LoVo (cell line): ENCODE results near the gene RLBP1.

ENCODE experiments used
- DNase-seq: peaks from one replicate; pipeline ENCODE4 v3.0.0-alpha.2; 2016; ENCODE audit warnings: low spot score

RLBP1 gene

DNA sequence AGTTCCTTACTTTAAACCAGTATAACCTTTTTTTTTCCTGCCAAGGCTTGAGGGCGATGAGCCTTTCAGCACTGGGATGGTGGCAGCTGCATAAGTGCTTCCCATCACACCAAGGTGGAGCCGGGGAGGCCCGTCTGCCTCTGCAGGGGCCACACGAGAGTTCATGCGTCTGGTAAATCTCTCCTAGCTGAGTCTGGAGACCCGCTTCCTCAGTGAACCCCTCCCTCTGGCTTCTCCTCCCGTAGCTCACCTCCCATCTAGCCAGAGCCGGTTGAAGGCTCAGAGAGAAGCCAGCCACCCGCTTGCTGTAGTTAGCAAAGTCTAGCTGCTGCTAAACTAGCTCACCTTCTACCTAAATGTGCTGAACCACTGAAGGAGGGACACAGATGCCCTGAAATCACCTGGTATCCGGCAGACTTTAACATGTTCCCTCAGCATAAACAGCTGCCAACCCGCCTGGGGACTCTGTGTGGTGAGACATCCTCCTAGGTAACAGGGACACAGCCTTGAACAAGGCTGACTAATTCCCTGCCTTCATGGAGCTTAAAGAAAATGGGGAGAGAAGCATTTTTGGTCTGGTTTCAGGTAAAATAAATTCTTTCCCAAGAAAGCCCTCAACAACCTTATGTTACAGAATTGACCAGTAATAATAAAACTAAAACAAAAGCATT is 42.9 kb downstream of the RLBP1 start:
- no peak for DNase-seq

DNA sequence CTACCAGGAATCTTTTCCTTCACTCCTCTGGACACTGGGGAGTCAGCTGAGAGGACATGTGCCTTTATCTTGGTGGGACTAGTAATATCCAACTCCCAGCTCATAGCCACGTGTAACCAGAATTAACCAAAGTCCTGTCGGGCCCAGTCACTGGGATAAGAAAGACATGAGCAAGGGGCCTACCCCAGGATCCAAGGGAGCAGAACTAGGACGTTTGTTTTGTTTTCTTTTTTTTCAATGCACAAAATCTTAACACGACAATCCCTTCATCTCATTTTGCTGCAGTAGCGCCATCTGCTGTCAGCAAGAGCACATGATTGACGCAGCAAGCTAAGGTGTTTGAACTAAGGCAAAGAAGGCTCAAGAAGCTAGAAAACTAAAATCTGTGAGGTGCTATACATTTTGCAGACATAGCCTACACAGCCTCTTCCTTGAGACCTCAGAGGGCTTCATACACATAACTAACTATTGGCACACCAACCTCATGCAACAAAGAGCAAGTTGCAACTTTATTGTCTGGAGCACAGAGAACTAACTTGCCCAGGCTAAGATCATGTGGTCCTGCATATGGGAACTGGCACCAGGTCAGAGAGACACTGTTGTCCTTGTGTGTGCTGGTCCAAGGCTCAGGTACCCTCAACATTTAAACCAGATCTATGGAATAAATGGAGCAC is 43.6 kb downstream of the RLBP1 start:
- DNase-seq, result peak; percentile 54

DNA sequence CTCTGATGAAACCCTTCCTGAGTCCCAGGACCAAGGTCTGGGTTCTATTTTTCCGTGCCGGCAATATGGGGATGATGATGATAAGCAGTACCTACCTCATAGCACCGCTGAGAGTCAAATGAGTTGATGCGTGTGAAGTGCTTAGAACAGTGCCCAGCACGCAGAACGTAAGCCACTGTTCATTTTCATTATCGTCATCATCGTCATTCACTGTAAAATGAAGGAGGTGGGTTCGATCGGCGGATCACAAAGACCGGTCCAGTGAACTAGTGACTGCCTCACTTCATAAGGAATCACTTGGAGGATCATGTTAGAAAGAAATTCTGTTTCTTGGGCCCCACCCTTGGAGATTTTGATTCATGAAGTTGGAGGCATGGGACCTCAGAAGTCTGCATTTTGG is 44.3 kb downstream of the RLBP1 start:
- DNase-seq, result no peak

DNA sequence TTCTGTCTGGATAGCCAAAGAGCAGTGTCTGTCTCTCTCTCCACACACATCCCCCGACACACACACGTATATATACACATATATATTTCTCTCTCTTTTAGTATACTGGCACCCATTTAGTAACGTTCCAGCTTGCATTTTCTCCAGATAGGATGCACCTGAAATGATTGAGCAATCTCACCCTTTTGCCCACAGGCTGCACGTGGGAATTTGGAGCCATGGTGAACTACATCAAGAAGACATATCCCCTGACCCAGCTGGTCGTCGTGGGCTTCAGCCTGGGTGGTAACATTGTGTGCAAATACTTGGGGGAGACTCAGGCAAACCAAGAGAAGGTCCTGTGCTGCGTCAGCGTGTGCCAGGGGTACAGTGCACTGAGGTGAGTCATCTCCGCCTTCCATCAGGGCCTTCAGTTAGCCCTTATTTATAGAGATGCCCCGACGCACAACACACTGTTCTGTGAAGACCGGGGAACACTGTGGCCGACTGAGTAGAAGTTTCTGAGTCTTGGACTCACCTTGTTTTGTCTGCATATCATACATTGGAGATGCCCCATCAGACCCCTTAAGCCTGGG is 45.7 kb downstream of the RLBP1 start:
- DNase-seq, result no peak

DNA sequence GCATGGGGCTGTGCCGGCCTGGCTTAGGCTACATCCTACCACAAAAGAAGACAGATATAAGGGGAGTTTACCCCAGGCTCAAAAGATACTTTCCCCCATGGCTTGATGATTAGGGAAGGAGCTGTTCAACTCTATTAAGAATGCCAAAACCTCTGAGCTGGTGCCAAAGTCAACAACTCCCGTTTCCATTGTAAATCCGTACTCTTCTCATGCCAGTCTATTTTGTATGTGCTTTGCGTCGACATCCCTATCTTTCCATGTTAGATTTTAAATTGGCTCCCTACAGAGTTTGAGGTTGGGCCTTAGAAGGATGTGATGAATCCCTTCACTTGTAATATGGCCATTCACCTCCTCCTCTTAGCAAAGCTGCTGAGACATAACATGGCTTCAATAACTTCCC is 46.9 kb downstream of the RLBP1 start:
- DNase-seq, result no peak

DNA sequence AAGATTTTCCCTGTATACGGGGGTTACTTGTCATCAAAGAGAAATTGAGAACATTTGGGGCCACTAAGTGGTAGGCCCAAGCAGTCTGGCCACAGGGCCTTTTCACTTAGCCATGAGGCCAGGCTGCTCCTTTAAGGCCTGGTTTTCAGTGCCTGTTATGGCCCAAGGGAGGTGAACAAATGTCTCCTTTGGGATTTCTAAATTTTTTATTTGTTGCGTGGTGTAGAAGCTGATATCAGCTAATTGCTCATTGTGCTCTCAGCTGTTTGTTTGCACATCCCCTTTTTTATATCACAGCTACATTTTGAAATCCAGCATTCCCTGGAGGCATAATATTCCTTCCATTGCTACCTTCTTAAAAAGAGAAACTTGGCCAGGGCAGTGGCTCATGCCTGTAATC is 48.5 kb downstream of the RLBP1 start:
- no peak for DNase-seq

DNA sequence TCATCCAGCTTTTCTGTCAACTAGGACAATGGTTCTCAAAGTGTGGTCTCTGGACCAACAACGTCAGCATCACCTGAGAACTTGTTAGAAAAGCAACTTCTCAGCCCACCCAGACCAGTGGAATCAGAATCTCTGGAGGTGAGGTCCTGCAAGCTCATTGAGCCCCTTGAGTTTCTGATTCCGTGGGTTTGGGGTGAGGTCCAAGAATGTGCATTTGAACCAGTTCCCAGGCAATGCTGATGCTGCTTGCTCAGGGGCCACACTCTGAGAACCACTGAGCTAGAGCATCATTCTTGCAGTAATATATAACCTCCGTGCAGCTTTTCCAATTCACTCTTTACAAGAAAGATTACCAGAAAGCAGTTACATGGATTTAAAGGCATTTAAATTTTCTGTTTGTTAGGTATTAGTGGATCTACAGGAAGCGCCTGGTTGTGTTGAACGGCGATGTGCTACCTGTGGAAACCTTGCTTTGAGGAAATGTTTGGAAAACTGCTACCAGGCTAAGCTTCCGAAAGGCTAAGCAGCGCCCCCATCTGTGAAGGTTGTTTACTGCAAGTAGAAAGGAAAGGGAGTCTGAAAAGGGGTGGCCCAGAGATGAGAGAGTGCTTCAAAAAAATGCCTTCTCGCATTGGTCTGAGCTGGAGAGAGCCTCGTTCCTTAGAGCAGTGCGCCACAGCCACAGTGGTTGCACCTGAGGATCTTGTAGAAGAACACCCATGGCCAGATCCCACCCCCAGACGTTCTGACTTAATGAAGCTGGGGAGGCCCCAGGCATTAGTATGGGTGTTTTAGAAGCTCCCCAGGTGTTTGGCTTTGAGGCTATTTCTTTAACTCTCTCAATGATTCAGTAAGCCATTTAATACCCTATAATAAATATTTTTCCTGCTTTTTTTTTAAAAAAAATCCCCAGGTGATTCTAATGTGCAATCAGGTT is 50.0 kb downstream of the RLBP1 start:
- peak; percentile 38 for DNase-seq

DNA sequence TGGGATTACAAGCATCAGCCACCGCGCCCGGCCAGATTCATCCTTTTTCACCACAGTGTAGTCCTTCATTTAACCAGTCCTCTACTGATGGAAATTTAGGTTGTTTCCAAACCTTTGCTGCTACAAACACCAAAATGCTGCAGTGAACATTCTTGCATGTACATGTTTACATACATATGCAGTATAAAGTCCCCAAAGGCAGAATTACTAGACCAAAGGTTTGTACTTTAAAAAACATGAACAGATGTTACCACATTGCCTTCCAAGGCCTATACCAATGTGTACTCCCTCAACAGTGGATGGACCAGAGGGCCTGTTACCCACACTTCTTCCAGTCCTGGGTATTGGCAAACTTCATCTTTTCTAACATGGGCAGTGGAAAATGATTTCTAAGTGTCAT is 51.0 kb downstream of the RLBP1 start:
- DNase-seq, result no peak

DNA sequence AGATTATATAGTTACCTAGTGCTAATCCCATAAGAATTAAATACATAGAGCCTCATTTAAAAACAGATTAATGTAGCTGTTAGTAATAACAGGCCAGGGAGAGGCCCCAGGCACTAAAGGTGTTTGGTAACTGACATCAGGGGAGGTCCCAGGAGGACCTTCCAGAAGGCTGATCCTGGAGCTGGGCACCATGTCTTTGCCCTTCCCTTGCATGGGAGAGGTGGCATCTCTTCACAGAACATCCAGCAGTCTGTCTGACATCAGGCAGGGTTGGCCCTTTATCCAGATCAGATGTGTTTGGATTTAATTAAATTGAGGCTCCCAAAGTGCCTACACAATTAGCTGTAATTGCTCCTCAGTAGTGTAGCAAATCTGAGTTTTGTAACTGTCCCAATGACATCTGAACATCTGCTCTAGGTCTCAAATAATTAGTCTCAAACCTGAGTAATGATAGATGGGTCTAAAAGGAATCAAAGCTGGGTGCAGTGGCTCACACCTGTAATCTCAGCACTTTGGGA is 53.0 kb downstream of the RLBP1 start:
- DNase-seq, result no peak

DNA sequence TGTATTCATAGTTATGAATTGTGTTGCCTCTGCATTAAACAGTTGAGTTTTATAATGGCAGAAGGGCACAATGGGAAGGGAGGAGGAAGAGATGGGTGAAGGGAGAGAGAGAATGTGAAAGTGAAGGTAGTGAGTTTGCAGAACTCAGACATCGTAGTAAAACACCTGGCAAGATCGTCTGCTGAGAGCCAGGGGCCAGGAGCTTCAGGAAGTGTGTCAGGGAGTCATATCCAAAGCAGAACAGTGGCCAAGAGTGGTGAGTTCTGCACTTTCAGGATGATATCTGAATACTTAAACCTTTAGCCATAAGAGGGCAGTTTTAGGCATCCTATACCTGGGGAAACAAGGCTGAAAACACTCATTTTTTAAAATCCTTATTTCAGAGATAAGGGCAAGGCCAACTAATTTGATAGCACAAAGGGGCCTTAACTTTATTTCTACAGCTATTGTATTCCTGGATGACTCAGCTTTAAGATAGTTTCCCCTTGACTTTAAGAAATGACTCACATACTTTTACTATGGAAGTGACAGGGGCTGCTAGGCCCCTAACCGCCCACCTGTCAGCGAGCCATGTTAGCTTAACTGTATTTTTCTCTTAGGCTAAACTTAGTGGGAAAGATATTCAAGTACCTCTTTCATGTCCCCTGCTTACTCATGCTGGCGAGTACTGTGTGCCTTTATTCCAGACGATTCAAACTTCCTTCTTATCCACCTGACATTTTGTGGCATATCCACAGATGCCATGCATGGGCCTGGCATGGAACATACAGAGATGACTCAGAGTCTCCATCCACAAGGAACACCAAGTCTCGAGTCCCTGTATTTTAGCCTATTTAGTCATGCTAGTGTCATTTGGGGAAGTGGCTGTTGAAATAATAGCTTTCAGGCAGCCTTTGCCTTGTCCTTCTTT is 53.9 kb downstream of the RLBP1 start:
- DNase-seq, result peak; percentile 60

DNA sequence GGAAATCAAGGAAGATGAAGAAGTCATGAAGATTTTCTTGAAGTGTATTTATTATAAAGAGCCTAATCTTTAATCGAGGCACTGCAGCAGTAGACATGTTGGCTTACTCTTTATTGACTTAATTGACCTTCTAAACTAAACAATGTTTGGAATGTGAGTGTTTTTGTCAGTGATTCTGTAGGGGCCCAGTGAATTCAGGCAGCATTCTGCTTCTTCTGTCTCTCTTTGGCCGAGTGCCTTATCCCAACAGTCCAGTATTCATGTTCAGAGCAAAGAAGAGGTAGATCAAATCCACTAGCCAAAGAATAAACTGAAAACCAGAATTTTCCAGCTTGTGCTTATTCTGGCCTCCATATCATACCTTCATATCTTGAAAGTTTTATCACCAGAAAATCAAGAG is 55.7 kb downstream of the RLBP1 start:
- no peak for DNase-seq

DNA sequence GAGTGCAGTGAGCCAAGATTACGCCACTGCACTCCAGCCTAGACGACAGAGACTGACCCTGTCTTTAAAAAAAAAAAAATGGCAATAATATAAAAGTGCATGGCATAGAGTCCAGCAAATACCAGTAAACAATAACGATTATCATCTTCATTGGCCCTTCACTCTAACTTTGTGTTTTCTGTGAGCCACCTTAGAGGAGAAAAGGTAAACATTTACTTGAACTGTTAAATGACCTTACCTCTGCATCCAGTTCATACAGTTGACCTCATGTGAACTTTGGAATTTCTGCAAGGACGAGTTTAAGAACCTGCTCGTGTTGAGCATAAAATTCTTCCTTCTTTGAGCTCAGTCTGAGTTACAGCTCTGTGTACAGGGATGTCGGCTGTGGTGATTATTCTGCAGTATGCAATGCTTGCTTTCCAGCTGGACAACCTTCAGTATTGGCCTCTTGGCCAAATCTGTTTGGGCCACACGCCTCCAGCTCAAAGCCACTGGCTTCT is 56.6 kb downstream of the RLBP1 start:
- DNase-seq, result no peak

DNA sequence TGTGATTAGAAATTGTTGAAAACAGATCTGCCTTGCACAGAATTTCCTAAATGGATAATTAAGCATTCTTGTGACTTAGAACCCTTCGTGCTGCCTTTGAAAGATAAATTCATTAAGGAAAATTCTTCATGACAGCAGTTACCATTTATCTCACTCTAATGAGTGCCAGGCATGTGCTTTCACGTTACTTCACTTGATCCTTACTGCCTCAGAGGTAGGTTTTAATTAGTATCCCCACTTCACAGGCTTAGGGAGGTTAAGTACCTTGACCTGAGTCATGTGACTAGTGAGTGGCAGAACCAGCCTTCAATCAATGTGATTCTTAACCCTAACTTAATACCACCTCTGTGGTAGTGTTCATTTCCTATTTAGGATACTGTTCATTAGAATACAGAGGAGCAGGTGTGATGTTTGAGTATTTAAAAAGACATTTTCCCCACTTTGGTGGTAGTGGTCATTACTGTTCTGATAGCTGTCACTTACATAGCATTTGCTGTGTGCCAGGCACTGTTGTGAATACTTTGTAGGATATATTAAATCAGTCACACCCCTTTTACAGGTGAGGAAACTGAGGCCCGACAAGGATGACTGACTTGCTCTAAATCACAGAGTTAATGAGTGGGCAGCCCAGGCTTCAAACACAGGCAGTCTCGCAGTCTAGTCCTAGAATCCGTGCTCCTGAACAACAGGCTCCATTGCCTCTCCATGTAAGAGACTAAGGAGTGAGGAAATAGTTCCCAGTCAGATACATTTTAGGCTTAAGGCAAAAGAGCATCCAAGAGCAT is 57.9 kb downstream of the RLBP1 start:
- DNase-seq, result no peak

DNA sequence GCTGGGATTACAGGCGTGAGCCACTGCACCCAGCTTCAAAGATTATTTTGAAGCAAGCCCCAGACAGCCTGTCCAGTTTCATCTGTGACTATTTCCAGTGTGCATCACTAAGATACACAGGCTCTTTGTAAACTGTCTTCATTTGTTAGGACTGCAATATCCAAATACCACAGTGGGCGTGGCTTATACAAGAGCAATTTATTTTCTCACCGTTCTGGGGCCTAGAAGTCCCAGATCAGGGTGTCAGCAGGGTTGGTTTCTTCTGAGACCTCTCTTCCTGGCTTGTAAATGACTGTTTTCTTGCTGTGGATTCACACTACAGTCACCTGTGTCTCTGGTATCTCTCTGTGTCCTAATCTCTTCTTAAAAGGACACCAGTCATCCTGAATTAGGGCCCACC is 59.7 kb downstream of the RLBP1 start:
- DNase-seq, result no peak
